OCI-LY1 (cell line): ENCODE data around the gene APPBP2.

Source experiments
- H2AFZ ChIP-seq: fragments of 200-600 bp; sonication (generic), shearing (Covaris generic); 2 replicates; pipeline ENCODE4 v1.6.0; 2014; ENCODE audit warnings: antibody characterized with exemption, mild to moderate bottlenecking, low read length
- H3F3A ChIP-seq: fragments of 200-600 bp; sonication (generic), shearing (Covaris generic); 2 replicates; pipeline ENCODE4 v1.6.0; 2014; ENCODE audit warnings: mild to moderate bottlenecking, antibody characterized with exemption, low read length, moderate library complexity; ENCODE audit not compliant: insufficient read depth
- H3K27ac ChIP-seq: fragments of 200-600 bp; sonication (generic); 2 replicates; pipeline ENCODE4 v1.5.1; 2014; ENCODE audit warnings: low read length, mixed run types, mild to moderate bottlenecking, low read depth; ENCODE audit not compliant: poor library complexity, severe bottlenecking
- H3K27me3 ChIP-seq: fragments of 200-600 bp; sonication (generic); 2 replicates; pipeline ENCODE4 v1.6.0; 2014; ENCODE audit warnings: antibody characterized with exemption, mild to moderate bottlenecking, low read length, moderate library complexity; ENCODE audit not compliant: insufficient read depth
- H3K36me3 ChIP-seq: fragments of 200-600 bp; sonication (generic); 2 replicates; pipeline ENCODE4 v1.6.1; 2014; ENCODE audit warnings: mild to moderate bottlenecking, antibody characterized with exemption, low read length, moderate library complexity, mixed read lengths; ENCODE audit not compliant: insufficient read depth
- H3K4me1 ChIP-seq: fragments of 200-600 bp; sonication (generic); 2 replicates; pipeline ENCODE4 v1.5.1; 2014; ENCODE audit warnings: mild to moderate bottlenecking, low read length, moderate library complexity; ENCODE audit not compliant: insufficient read depth, severe bottlenecking
- H3K4me2 ChIP-seq: fragments of 200-600 bp; sonication (generic), shearing (Covaris generic); 2 replicates; pipeline ENCODE4 v1.6.1; 2014; ENCODE audit warnings: low read length
- H3K4me3 ChIP-seq: fragments of 200-600 bp; sonication (generic); 2 replicates; pipeline ENCODE4 v1.5.1; 2014; ENCODE audit warnings: low read length, low read depth, mild to moderate bottlenecking, mixed read lengths; ENCODE audit not compliant: poor library complexity, severe bottlenecking
- H3K79me2 ChIP-seq: fragments of 200-600 bp; shearing (Covaris generic); 2 replicates; pipeline ENCODE4 v1.6.1; 2016; ENCODE audit warnings: mixed run types, low read length, mixed read lengths; ENCODE audit not compliant: insufficient read depth
- H3K9ac ChIP-seq: fragments of 200-600 bp; sonication (generic), shearing (Covaris generic); 2 replicates; pipeline ENCODE4 v1.6.1; 2014; ENCODE audit warnings: mild to moderate bottlenecking, low read length, mixed read lengths
- H3K9me2 ChIP-seq: fragments of 200-600 bp; sonication (generic), shearing (Covaris generic); 2 replicates; pipeline ENCODE4 v1.6.1; 2014; ENCODE audit warnings: low read depth, mild to moderate bottlenecking, low read length, mixed read lengths
- H3K9me3 ChIP-seq: fragments of 200-600 bp; shearing (Covaris generic); 2 replicates; pipeline ENCODE4 v1.6.1; 2014; ENCODE audit warnings: low read length, mixed read lengths
- H4K20me1 ChIP-seq: fragments of 200-600 bp; sonication (generic), shearing (Covaris generic); 2 replicates; pipeline ENCODE4 v1.6.0; 2016; ENCODE audit warnings: mild to moderate bottlenecking, low read length; ENCODE audit not compliant: insufficient read depth
- EZH2 ChIP-seq: fragments of 200-600 bp; sonication (generic), shearing (Covaris generic); IDR thresholded peaks from 2 replicates; pipeline ENCODE4 v1.8.0; 2017; ENCODE audit warnings: borderline replicate concordance, mixed run types, mild to moderate bottlenecking, antibody characterized with exemption, low read length, moderate library complexity, mixed read lengths
- TF ChIP-seq, protein P1 (sequence below): fragments of 200-600 bp; sonication (generic), shearing (Covaris generic); IDR thresholded peaks from 2 replicates; pipeline ENCODE4 v1.5.1; 2017; ENCODE audit warnings: mild to moderate bottlenecking, antibody characterized with exemption, low read length, moderate library complexity, mixed read lengths

The APPBP2 gene

DNA sequence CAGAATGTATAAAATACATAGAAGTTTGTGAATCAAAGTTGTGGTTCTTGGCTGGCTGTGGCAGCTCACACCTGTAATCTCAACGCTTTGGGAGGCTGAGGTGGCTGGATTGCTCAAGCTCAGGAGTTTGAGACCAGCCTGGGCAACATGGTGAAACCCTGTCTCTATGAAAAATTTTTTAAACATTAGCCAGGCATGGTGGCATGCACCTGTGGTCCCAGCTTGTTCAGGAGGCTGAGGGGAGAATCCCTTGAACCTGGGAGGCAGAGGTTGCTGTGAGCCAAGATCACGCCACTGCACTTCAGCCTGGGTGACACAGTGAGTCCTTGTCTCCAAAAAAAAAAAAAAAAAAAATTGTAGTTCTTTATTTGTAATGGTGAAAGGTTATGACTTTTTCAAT lies 13.8 kb upstream of the APPBP2 start:
- no peaks in the 10 kb centered on the region for H3K9me2 ChIP-seq
- no peaks in the 10 kb centered on the region for H4K20me1 ChIP-seq
- H3K9ac ChIP-seq, result no peak overlapping the region
- no peaks in the 10 kb centered on the region for H3K79me2 ChIP-seq
- H3K27me3 ChIP-seq, result no peaks in the 10 kb centered on the region
- no peaks in the 10 kb centered on the region for H3K4me1 ChIP-seq
- TF ChIP-seq EZH2, result no peak
- TF ChIP-seq, protein P1, sequence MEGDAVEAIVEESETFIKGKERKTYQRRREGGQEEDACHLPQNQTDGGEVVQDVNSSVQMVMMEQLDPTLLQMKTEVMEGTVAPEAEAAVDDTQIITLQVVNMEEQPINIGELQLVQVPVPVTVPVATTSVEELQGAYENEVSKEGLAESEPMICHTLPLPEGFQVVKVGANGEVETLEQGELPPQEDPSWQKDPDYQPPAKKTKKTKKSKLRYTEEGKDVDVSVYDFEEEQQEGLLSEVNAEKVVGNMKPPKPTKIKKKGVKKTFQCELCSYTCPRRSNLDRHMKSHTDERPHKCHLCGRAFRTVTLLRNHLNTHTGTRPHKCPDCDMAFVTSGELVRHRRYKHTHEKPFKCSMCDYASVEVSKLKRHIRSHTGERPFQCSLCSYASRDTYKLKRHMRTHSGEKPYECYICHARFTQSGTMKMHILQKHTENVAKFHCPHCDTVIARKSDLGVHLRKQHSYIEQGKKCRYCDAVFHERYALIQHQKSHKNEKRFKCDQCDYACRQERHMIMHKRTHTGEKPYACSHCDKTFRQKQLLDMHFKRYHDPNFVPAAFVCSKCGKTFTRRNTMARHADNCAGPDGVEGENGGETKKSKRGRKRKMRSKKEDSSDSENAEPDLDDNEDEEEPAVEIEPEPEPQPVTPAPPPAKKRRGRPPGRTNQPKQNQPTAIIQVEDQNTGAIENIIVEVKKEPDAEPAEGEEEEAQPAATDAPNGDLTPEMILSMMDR, result no peak
- H3F3A ChIP-seq, result no peaks in the 10 kb centered on the region
- no peaks in the 10 kb centered on the region for H3K36me3 ChIP-seq
- no peak overlapping the region for H2AFZ ChIP-seq
- no peak overlapping the region for H3K4me3 ChIP-seq
- H3K4me2 ChIP-seq, result no peak overlapping the region
- no peak overlapping the region for H3K27ac ChIP-seq
- no peaks in the 10 kb centered on the region for H3K9me3 ChIP-seq

DNA sequence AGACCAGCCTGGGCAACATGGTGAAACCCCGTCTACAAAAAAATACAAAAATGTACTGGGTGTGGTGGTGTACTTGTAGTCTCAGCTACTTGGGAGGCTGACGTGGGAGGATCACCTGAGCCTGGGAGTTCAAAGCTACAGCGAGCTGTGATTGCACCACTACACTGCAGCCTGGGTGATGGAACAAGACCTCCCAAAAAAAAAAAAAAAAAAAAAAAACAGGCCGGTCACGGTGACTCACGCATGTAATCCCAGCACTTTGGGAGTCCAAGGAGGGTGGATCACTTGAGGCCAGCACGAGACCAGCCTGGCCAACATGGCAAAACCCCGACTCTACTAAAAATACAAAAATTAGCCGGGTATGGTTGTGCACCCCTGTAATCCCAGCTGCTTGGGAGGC lies 12.7 kb upstream of the APPBP2 start:
- Histone ChIP-seq H3K9ac (no peak overlapping the region), H3K27me3 (no peaks in the 10 kb centered on the region), H3K9me3 (no peaks in the 10 kb centered on the region), H3K9me2 (no peaks in the 10 kb centered on the region), H3K4me1 (no peaks in the 10 kb centered on the region), H3F3A (no peaks in the 10 kb centered on the region), H4K20me1 (no peaks in the 10 kb centered on the region), H3K27ac (no peak overlapping the region), H3K79me2 (no peaks in the 10 kb centered on the region), H3K4me3 (no peak overlapping the region), H3K36me3 (no peaks in the 10 kb centered on the region), H2AFZ (no peak overlapping the region), H3K4me2 (no peak overlapping the region)
- no peak for TF ChIP-seq EZH2
- TF ChIP-seq, protein P1, result no peak

DNA sequence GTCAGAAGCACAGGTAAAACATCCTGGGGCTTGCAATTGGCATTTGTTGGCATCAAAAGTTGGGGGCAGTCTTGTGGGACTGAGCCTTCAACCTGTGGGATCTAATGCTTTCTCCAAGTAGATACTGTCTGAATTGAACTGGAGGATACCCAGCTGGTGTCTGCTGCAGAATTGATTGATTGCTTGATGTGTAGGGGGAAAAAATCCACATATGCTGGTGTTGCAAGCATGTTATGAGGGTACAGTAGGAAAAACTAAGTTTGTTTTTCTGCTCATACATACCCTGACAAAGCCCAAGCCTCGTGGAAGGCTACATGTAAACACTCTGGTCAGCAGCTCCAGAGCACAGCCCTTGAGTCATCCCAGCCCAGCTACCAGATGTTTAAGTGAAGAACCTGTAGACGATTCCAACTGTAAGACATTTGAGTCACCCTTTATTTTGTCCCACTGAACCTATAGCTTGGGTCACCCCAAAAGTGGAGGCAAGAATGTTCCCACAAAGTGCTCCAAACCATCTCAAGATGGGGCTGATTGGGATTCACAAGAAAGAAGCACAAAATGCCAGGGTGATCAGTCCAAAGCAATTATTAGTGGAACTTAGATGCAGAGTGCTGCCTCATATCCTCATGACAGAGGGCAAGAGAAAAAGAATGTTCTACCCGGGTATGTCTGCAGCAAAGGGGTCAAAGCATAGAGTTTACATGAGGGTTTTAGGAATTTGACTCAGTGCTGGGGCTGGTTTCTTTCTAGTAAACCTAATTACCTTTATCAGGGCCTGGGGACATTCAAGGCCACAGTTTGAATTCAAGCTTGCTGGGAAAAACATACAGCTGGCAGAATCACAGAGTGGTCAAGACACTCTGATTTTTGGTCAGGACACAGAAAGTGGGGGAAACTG lies 9.6 kb upstream of the APPBP2 start:
- Histone ChIP-seq H3K4me3 (no peak overlapping the region), H3K36me3 (no peaks in the 10 kb centered on the region), H3K4me1 (no peaks in the 10 kb centered on the region), H3K27me3 (no peaks in the 10 kb centered on the region), H3K27ac (no peak overlapping the region), H3F3A (no peaks in the 10 kb centered on the region), H3K9me2 (no peaks in the 10 kb centered on the region), H3K9ac (no peak overlapping the region), H2AFZ (no peak overlapping the region), H3K79me2 (no peaks in the 10 kb centered on the region), H3K4me2 (no peak overlapping the region), H3K9me3 (no peaks in the 10 kb centered on the region), H4K20me1 (no peaks in the 10 kb centered on the region)
- TF ChIP-seq EZH2, result no peak
- TF ChIP-seq, protein P1, result no peak
